ENCODE measurements around the gene PPAT.

The PPAT gene

DNA sequence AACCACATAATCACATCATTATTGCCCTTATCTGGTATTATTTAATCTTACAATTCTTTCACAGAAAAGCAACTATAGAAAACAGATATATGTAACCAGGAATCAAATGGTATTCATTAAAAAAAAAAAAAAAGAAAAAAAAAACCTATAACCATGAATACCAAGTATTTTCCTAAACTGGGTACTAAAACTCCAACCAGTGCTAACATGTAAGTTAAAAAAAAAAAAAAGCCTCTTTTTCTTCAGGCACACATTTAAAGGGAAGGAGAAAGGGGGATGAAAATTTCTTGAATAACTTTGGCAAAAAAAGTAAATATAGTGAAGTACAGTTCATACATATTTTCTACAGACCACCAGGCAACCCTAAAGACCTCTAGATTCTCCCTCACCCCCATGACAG is 2.1 kb downstream of the PPAT start:
- no peak for DNase-seq (ENCODE audit: low read depth)
- Histone ChIP-seq H3K27me3 (replicated peaks; ENCODE audit: control insufficient read depth, insufficient read depth, low read length) (no peaks in the 10 kb centered on the region), H3K4me3 (ENCODE audit: low read length) (no peak overlapping the region)

DNA sequence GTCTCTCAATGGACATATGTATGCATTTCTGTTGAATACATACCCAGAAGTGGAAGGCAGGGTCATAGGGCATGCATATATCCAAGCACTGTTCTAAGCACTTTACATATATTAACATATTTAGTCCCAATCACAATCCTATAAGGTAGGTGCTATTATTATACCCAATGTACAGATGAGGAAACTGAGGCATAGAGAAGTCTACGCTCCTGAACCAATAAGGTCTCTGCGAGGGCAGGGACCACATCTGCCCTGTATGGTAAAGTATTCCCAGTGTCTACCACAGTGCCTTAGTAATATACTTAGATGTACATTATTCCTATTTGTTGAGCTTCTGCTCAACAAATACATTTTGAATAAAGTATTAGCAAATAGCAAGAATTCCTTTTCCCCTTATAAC is 5.2 kb downstream of the PPAT start:
- Histone ChIP-seq H3K9ac (ENCODE audit: low read length) (no peak overlapping the region), H3K9me3 (ENCODE audit: control insufficient read depth, low read length) (no peaks in the 10 kb centered on the region), H3K4me3 (ENCODE audit: low read length) (no peak overlapping the region), H3K36me3 (ENCODE audit: control insufficient read depth, insufficient read depth, low read length, severe bottlenecking) (no peaks in the 10 kb centered on the region), H3K27me3 (replicated peaks; ENCODE audit: control insufficient read depth, insufficient read depth, low read length) (no peaks in the 10 kb centered on the region), H3K4me1 (ENCODE audit: control insufficient read depth, insufficient read depth, low read length) (peaks cover 7% of the 10 kb centered on the region)
- no peak for DNase-seq (ENCODE audit: low read depth)

More for the DNA sequence above, 2.1 kb downstream of the PPAT start:
- Histone ChIP-seq H3K9me3 (ENCODE audit: control insufficient read depth, low read length) (no peaks in the 10 kb centered on the region), H3K9ac (ENCODE audit: low read length) (no peak overlapping the region), H3K4me1 (ENCODE audit: control insufficient read depth, insufficient read depth, low read length) (peaks cover 10% of the 10 kb centered on the region), H3K36me3 (ENCODE audit: control insufficient read depth, insufficient read depth, low read length, severe bottlenecking) (no peaks in the 10 kb centered on the region)

DNA sequence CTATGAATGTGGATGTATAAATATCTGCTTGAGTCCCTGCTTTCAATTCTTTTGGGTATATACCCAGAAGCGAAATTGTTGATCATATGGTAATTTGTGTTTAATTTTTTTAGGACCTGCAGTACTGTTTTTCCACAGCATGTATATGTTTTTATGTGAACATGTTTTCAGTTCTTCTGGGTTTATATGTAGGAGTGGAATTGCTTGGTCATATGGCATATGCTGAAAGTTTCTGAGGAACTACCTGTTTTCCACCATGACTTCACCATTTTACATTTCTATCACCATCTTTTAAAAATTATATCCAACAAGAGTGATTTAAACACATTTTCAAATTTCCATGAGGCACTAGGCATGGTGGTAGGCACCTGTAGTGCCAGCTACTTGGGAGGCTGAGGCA is 8.2 kb downstream of the PPAT start:
- no peak for DNase-seq (ENCODE audit: low read depth)
- Histone ChIP-seq H3K9ac (ENCODE audit: low read length) (no peak overlapping the region), H3K4me3 (ENCODE audit: low read length) (no peak overlapping the region), H3K36me3 (ENCODE audit: control insufficient read depth, insufficient read depth, low read length, severe bottlenecking) (no peaks in the 10 kb centered on the region), H3K27me3 (replicated peaks; ENCODE audit: control insufficient read depth, insufficient read depth, low read length) (no peaks in the 10 kb centered on the region), H3K9me3 (ENCODE audit: control insufficient read depth, low read length) (no peaks in the 10 kb centered on the region), H3K4me1 (ENCODE audit: control insufficient read depth, insufficient read depth, low read length) (no peaks in the 10 kb centered on the region)

DNA sequence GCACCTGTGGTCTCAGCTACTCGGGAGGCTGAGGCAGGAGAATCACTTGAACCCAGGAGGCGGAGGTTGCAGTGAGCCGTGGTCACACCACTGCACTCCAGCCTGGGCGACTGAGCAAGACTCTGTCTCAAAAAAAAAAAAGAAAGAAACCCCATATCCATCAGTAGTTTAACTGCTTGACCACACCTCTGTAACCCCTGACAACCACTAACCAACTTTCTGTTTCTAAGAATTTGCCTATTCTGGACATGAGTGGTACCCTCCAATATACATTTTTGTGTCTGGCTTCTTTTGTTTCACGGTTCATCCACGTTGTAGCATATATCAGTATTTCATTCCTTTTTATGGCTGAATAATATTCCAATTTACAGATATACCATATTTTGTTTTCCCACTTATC is 9.1 kb downstream of the PPAT start:
- H3K36me3 ChIP-seq (ENCODE audit: control insufficient read depth, insufficient read depth, low read length, severe bottlenecking), result no peaks in the 10 kb centered on the region
- H3K27me3 ChIP-seq (replicated peaks; ENCODE audit: control insufficient read depth, insufficient read depth, low read length), result no peaks in the 10 kb centered on the region
- H3K4me1 ChIP-seq (ENCODE audit: control insufficient read depth, insufficient read depth, low read length), result no peaks in the 10 kb centered on the region
- DNase-seq (ENCODE audit: low read depth), result no peak
- no peaks in the 10 kb centered on the region for H3K9me3 ChIP-seq (ENCODE audit: control insufficient read depth, low read length)
- H3K4me3 ChIP-seq (ENCODE audit: low read length), result no peak overlapping the region
- H3K9ac ChIP-seq (ENCODE audit: low read length), result no peak overlapping the region

DNA sequence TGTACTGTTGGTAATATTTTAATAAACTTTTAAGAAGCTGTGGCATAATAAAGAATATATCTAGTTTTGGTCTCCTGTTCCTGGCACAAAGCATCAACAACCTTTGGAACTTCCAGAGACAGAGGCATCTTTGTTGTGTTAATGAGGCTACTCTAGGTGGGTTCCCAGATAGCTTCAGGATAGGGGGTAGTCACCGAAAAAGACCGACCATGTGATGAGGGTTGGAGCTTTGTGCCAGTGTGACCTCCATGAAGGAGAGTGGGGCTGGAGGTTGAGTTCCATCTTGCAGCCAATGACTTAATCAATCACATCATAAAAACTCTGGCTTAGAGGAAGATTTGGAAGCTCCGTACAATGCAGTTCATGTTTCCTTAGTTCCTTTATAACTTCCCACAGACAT is 9.9 kb downstream of the PPAT start:
- no peaks in the 10 kb centered on the region for H3K36me3 ChIP-seq (ENCODE audit: control insufficient read depth, insufficient read depth, low read length, severe bottlenecking)
- no peak for DNase-seq (ENCODE audit: low read depth)
- H3K4me3 ChIP-seq (ENCODE audit: low read length), result no peak overlapping the region

DNA sequence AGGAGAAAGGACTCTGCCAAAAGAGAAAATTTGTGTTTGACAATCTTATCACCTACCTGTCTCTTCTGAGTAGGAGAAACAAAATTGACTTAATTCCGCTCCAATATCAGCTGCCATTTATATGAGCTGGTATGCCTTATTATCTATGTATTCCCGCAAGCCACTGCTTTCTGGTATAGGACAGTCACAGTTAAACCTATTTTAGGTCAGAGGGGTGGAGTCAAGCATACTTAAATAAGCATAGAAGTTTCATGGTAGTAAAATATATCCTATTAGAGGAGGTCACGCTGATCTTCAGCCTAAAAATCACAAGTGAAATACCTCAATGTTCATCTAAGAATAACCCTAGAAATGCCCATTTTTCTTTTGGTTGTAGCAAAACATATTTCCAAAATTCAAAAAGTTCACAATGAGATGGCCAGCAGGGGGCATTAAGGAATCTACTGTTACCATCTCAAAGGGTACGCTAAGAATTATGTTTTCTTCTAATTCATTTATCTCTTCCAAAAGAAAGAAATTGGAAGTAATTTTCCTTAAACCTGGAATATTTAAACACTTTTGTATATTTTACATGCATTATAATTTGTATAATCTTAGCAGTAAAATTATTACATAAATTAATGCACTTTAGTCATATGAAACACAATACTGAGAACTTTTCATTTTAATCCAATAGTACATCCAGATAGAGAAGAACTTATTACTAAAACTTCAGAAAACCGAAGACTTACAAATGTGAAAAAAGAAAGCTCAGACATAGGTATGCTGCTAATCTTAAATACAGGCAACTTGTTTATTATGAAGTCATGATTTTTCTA is 10.5 kb downstream of the PPAT start:
- no peak overlapping the region for H3K9ac ChIP-seq (ENCODE audit: low read length)
- DNase-seq (ENCODE audit: low read depth), result peak; percentile 83

More for the DNA sequence above, 9.9 kb downstream of the PPAT start:
- Histone ChIP-seq H3K4me1 (ENCODE audit: control insufficient read depth, insufficient read depth, low read length) (no peaks in the 10 kb centered on the region), H3K9me3 (ENCODE audit: control insufficient read depth, low read length) (no peaks in the 10 kb centered on the region), H3K27me3 (replicated peaks; ENCODE audit: control insufficient read depth, insufficient read depth, low read length) (no peaks in the 10 kb centered on the region), H3K9ac (ENCODE audit: low read length) (no peak overlapping the region)

DNA sequence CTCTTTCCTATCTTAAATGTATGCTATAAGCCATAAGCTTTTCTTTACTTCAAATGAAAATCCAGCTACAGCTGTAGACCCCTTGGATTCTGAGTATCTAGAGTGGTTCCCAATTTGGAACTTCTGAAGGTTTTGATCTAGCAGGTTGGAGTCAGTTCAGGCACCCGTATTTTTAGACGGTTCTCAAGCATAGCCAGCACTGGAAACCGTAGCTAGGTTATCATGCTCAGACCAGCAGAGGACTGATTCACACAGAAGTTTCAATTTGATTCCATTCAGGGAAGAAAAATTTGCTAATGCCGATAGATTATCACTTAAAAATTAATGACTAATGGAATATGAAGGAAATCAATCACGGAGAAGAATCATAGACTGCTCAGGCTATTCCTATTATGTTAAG is 11.2 kb downstream of the PPAT start:
- Histone ChIP-seq H3K36me3 (ENCODE audit: control insufficient read depth, insufficient read depth, low read length, severe bottlenecking) (no peaks in the 10 kb centered on the region), H3K4me1 (ENCODE audit: control insufficient read depth, insufficient read depth, low read length) (no peaks in the 10 kb centered on the region), H3K9ac (ENCODE audit: low read length) (no peak overlapping the region), H3K27me3 (replicated peaks; ENCODE audit: control insufficient read depth, insufficient read depth, low read length) (no peaks in the 10 kb centered on the region), H3K9me3 (ENCODE audit: control insufficient read depth, low read length) (no peaks in the 10 kb centered on the region), H3K4me3 (ENCODE audit: low read length) (no peak overlapping the region)
- DNase-seq (ENCODE audit: low read depth), result no peak

More for the DNA sequence above, 10.5 kb downstream of the PPAT start:
- Histone ChIP-seq H3K9me3 (ENCODE audit: control insufficient read depth, low read length) (no peaks in the 10 kb centered on the region), H3K36me3 (ENCODE audit: control insufficient read depth, insufficient read depth, low read length, severe bottlenecking) (no peaks in the 10 kb centered on the region), H3K4me1 (ENCODE audit: control insufficient read depth, insufficient read depth, low read length) (no peaks in the 10 kb centered on the region), H3K4me3 (ENCODE audit: low read length) (no peak overlapping the region), H3K27me3 (replicated peaks; ENCODE audit: control insufficient read depth, insufficient read depth, low read length) (no peaks in the 10 kb centered on the region)

DNA sequence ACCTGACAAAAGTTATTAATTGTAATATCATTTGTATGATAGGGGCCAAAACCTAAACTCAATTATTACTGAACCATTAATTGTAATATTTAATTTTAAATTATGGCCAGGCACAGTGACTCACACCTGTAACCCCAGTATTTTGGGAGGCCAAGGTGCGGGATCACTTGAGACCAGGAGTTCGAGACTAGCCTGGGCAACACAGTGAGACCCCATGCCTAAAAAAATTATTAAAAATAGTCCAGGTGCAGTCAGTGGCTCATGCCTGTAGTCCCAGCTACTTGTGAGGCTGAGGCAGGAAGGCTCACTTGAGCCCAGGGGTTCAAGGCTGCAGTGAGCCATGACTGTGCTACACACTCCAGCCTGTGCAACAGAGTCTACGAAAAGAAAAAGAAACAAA is 18.0 kb downstream of the PPAT start:
- Histone ChIP-seq H3K4me3 (ENCODE audit: low read length) (no peak overlapping the region), H3K9ac (ENCODE audit: low read length) (no peak overlapping the region), H3K27me3 (replicated peaks; ENCODE audit: control insufficient read depth, insufficient read depth, low read length) (no peaks in the 10 kb centered on the region), H3K9me3 (ENCODE audit: control insufficient read depth, low read length) (no peaks in the 10 kb centered on the region), H3K4me1 (ENCODE audit: control insufficient read depth, insufficient read depth, low read length) (no peaks in the 10 kb centered on the region), H3K36me3 (ENCODE audit: control insufficient read depth, insufficient read depth, low read length, severe bottlenecking) (no peaks in the 10 kb centered on the region)
- no peak for DNase-seq (ENCODE audit: low read depth)

DNA sequence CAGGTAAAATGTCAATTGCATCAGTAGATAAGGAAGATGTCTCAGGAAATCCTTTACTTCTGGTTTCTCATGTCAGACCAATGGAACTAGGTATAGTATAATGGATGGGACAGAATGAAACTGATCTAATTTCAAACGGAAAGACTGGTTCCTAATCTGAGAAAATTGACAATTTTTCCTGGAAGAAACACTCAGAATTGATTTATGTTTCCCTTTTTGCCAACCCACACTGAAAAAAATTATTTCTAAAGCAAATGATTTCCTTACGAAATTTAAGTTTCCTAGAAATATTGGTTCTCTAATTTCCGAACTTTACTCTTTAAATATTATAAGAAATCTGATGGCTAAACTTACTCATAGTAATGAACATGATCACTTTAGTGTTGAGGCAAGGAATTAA is 19.1 kb downstream of the PPAT start:
- no peaks in the 10 kb centered on the region for H3K27me3 ChIP-seq (replicated peaks; ENCODE audit: control insufficient read depth, insufficient read depth, low read length)
- H3K9me3 ChIP-seq (ENCODE audit: control insufficient read depth, low read length), result no peaks in the 10 kb centered on the region
- H3K36me3 ChIP-seq (ENCODE audit: control insufficient read depth, insufficient read depth, low read length, severe bottlenecking), result no peaks in the 10 kb centered on the region
- DNase-seq (ENCODE audit: low read depth), result no peak
- H3K4me1 ChIP-seq (ENCODE audit: control insufficient read depth, insufficient read depth, low read length), result no peaks in the 10 kb centered on the region
- H3K4me3 ChIP-seq (ENCODE audit: low read length), result no peak overlapping the region
- no peak overlapping the region for H3K9ac ChIP-seq (ENCODE audit: low read length)

DNA sequence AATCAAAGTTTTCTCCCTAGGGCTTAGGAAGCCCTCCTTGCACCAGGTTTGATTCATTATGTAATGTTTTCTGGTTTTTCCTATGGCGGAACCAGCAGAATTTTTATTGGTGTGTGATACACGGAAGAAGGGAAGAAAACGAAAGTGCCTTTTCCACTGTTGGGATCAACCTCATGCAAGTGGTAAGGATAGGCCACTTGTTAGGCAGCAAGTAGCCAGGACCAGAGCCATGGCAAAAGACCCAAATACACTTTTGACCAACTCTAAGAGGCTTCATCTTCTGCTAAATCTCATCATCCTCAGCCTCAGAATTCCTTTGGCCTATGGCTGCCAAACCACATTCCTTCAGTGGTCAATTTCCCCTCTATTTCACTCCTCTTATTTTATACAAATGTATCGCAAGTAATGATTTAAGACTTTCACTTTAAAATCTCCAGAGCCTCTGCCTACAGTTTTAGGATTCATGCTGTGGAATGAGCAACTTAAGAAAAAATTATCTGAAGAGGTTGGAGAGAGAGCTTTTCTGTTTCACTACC is 21.2 kb downstream of the PPAT start:
- H3K4me1 ChIP-seq (ENCODE audit: control insufficient read depth, insufficient read depth, low read length), result peaks cover 16% of the 10 kb centered on the region
- DNase-seq (ENCODE audit: low read depth), result peak; percentile 13
- peak overlapping the region; percentile 57 for H3K4me3 ChIP-seq (ENCODE audit: low read length)
- H3K9me3 ChIP-seq (ENCODE audit: control insufficient read depth, low read length), result no peaks in the 10 kb centered on the region
- H3K36me3 ChIP-seq (ENCODE audit: control insufficient read depth, insufficient read depth, low read length, severe bottlenecking), result no peaks in the 10 kb centered on the region
- H3K27me3 ChIP-seq (replicated peaks; ENCODE audit: control insufficient read depth, insufficient read depth, low read length), result no peaks in the 10 kb centered on the region
- peak overlapping the region; percentile 5 for H3K9ac ChIP-seq (ENCODE audit: low read length)

DNA sequence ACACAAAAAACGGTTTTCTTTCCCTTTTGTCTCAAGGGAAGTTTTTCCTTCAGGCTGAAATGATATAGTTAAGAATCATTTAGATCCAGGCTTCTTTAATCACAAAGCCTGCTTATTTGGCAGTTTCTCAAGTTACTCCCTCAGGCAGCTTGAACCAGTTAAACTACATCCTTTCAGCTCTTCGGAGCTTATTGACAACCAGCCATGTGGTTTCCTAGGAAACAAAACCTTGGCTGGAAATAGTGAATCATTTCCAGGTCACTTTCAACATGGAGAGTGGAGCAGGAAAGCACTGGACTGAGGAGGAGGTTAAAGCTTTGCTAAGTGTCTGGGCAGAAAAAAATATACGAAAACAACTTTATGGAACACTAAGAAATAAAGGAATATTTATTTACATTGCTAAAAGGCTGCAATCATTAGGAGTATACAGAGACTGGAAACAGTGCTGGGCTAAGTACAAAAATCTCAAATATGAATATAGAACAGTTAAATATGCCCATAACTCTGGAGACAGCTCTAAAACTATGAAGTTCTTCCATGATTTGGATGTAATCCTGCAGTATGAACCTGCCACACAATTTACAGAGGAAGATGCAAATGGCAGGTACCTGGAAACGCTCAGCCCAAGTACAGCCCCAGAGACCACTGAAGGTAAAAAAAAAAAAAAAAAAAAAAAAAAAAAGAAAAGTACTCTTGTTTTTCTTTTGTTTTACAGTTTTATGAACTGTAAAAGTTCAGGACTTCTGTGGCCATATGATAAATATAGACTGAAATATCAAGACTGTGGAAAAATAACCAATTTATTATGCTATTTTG is 25.0 kb downstream of the PPAT start:
- no peaks in the 10 kb centered on the region for H3K9me3 ChIP-seq (ENCODE audit: control insufficient read depth, low read length)
- peak overlapping the region; percentile 81 for H3K4me3 ChIP-seq (ENCODE audit: low read length)
- H3K27me3 ChIP-seq (replicated peaks; ENCODE audit: control insufficient read depth, insufficient read depth, low read length), result no peaks in the 10 kb centered on the region
- peaks cover 16% of the 10 kb centered on the region for H3K4me1 ChIP-seq (ENCODE audit: control insufficient read depth, insufficient read depth, low read length)
- peak overlapping the region; percentile 78 for H3K9ac ChIP-seq (ENCODE audit: low read length)
- peak; percentile 98 for DNase-seq (ENCODE audit: low read depth)
- H3K36me3 ChIP-seq (ENCODE audit: control insufficient read depth, insufficient read depth, low read length, severe bottlenecking), result peaks cover 7% of the 10 kb centered on the region
